ENCODE data around the gene EYA2. TPM values are rescaled to one million over a fixed set of nuclear protein-coding genes. Genes with fewer than 3 reads are reported as not detected.

EYA2 gene
- polyA plus RNA-seq, 12 donors, result 1.6 to 4.4 (median 2.4) TPM; not detected in 2

- no peak for DNase-seq
Measured at GRCh38 chr20:47003223-47003622, 108.6 kb downstream of the EYA2 start.

- DNase-seq, result no peak
Measured at GRCh38 chr20:47004179-47004578, 109.5 kb downstream of the EYA2 start.

GRCh38 chr20:47007826-47008655 is 113.4 kb downstream of the EYA2 start:
- no peak for DNase-seq

GRCh38 chr20:47008842-47009518 is 114.3 kb downstream of the EYA2 start:
- no peak for DNase-seq

GRCh38 chr20:47009784-47010183 is 115.1 kb downstream of the EYA2 start:
- DNase-seq, result no peak

GRCh38 chr20:47011984-47012383 is 117.3 kb downstream of the EYA2 start:
- DNase-seq, result no peak

GRCh38 chr20:47013606-47014005 is 119.0 kb downstream of the EYA2 start:
- DNase-seq, result no peak

- no peak for DNase-seq
Measured at GRCh38 chr20:47016068-47016664, 121.5 kb downstream of the EYA2 start.

- no peak for DNase-seq
Measured at GRCh38 chr20:47018381-47018780, 123.7 kb downstream of the EYA2 start.

- DNase-seq, result no peak
Measured at GRCh38 chr20:47019121-47019824, 124.6 kb downstream of the EYA2 start.

GRCh38 chr20:47020231-47020630 is 125.6 kb downstream of the EYA2 start:
- no peak for DNase-seq

GRCh38 chr20:47021850-47022249 is 127.2 kb downstream of the EYA2 start:
- DNase-seq, result no peak

GRCh38 chr20:47024461-47024937 is 129.9 kb downstream of the EYA2 start:
- peak; percentile 49 for DNase-seq

GRCh38 chr20:47027042-47027441 is 132.4 kb downstream of the EYA2 start:
- no peak for DNase-seq

GRCh38 chr20:47027456-47027855 is 132.8 kb downstream of the EYA2 start:
- no peak for DNase-seq

- DNase-seq, result no peak
Measured at GRCh38 chr20:47028487-47028886, 133.8 kb downstream of the EYA2 start.

- no peak for DNase-seq
Measured at GRCh38 chr20:47029845-47030244, 135.2 kb downstream of the EYA2 start.

GRCh38 chr20:47030271-47030810 is 135.7 kb downstream of the EYA2 start:
- DNase-seq, result no peak

- DNase-seq, result no peak
Measured at GRCh38 chr20:47031004-47031403, 136.4 kb downstream of the EYA2 start.

- DNase-seq, result no peak
Measured at GRCh38 chr20:47031821-47032220, 137.2 kb downstream of the EYA2 start.

- DNase-seq, result no peak
Measured at GRCh38 chr20:47032933-47033578, 138.4 kb downstream of the EYA2 start.

Measured in muscle of arm (tissue), 12 donors.